OCI-LY1 (cell line): ENCODE results near the gene PAPOLA.

Source experiments
- EZH2 ChIP-seq: fragments of 200-600 bp; sonication (generic), shearing (Covaris generic); IDR thresholded peaks from 2 replicates; pipeline ENCODE4 v1.8.0; 2017; ENCODE audit warnings: borderline replicate concordance, mixed run types, mild to moderate bottlenecking, antibody characterized with exemption, low read length, moderate library complexity, mixed read lengths
- TF ChIP-seq, protein P1 (sequence below): fragments of 200-600 bp; sonication (generic), shearing (Covaris generic); IDR thresholded peaks from 2 replicates; pipeline ENCODE4 v1.5.1; 2017; ENCODE audit warnings: mild to moderate bottlenecking, antibody characterized with exemption, low read length, moderate library complexity, mixed read lengths

DNA sequence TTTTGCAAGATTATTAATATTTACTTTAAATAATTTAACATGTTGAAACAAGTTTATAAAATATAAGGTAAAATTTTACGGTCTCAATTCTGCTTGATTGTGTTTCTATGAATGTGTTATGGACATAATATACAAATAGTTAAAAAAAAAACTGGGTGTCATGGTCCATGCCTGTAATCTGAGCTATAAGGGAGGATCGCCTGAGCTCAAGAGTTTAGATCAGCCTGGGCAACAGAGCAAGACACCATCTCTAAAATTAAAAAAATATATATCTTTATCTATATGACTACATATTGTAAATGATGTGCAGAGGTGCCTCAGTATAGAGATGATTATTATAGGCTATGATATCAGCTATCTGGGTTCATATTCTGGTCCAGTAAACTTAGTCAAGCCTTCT lies 9.9 kb downstream of the PAPOLA start:
- no peak for TF ChIP-seq EZH2
- TF ChIP-seq, protein P1, sequence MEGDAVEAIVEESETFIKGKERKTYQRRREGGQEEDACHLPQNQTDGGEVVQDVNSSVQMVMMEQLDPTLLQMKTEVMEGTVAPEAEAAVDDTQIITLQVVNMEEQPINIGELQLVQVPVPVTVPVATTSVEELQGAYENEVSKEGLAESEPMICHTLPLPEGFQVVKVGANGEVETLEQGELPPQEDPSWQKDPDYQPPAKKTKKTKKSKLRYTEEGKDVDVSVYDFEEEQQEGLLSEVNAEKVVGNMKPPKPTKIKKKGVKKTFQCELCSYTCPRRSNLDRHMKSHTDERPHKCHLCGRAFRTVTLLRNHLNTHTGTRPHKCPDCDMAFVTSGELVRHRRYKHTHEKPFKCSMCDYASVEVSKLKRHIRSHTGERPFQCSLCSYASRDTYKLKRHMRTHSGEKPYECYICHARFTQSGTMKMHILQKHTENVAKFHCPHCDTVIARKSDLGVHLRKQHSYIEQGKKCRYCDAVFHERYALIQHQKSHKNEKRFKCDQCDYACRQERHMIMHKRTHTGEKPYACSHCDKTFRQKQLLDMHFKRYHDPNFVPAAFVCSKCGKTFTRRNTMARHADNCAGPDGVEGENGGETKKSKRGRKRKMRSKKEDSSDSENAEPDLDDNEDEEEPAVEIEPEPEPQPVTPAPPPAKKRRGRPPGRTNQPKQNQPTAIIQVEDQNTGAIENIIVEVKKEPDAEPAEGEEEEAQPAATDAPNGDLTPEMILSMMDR, result no peak
